Type B pancreatic cell (in vitro differentiated cells): Measurements from ENCODE around the gene OTOP2. TPM values are rescaled to one million over a fixed set of nuclear protein-coding genes. Genes with fewer than 3 reads are reported as not detected.
"Not testable (repeated sequence)": the region's sequence is repeated elsewhere in the genome, so short reads cannot be mapped to it uniquely, and the experiment has no call there.

Experiments
- DNase-seq: peaks from one replicate; pipeline ENCODE4 v3.0.0; 2021; ENCODE audit warnings: mixed read lengths; ENCODE audit not compliant: unreplicated experiment; ENCODE audit errors: extremely low spot score
- H3K27ac Mint-ChIP-seq: 2 replicates; pipeline ENCODE4 v1.8.0; 2021; ENCODE audit warnings: mild to moderate bottlenecking, mixed read lengths
- H3K27me3 Mint-ChIP-seq: 2 replicates; pipeline ENCODE4 v1.8.0; 2021; ENCODE audit warnings: mixed read lengths
- H3K36me3 Mint-ChIP-seq: 2 replicates; pipeline ENCODE4 v1.8.0; 2021; ENCODE audit warnings: mixed read lengths
- H3K4me1 Mint-ChIP-seq: one replicate; pipeline ENCODE4 v1.8.0; 2021; ENCODE audit warnings: mixed read lengths; ENCODE audit not compliant: unreplicated experiment
- H3K4me3 Mint-ChIP-seq: 2 replicates; pipeline ENCODE4 v1.8.0; 2021; ENCODE audit warnings: mild to moderate bottlenecking, mixed read lengths
- H3K9me3 Mint-ChIP-seq: 2 replicates; pipeline ENCODE4 v1.8.0; 2021; ENCODE audit warnings: mixed read lengths
- total RNA-seq: library from RNA; stranded (reverse); gene quantifications from 2 replicates; pipeline ENCODE4 v1.2.1, GENCODE V29; 2021; ENCODE audit warnings: low replicate concordance
- TF ChIP-seq, protein P1 (sequence below): fragments of 200-600 bp; sonication (generic); conservative IDR thresholded peaks from 2 replicates; pipeline ENCODE4 v1.5.0; 2021; ENCODE audit warnings: antibody characterized with exemption, mild to moderate bottlenecking

OTOP2 gene
- total RNA-seq, 1 donor from 2014 or later = not detected

DNA sequence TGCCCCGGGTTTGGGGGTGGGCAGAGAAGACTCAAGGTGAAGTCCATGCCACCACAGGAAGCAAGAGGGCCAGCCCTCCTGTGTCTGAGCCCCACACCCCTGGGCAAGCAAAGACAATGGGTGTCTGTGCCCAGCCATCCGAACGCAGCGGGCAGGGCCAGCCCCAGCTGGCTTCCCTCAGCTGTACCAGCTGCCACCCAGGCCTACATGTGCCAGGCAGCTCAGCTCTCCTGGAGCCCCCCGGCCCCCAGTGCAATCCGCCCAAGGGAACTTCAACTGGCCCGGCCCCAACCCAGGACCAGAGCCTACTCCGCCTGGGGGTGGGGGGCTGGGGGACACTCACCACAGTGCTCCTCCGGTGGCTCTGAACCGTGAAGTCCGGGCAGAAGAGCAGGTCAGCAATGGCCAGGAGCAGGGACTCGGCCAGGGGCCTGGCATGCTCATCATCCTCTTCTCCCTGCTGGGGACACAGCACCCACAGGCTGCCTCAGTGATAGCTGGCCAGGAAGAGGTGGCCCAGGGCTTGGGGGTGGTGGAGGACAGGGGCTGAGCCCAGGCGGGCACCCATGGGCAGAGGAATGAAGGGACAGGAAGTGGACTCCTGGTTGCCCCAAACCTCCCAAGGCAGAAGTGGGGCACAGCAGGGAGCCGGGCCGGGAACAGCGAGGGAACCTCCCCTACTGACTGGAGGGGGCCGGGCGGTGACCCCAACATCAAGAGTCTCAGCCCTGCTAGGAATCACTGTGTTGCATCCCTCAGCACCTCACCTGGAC lies 38.7 kb downstream of the OTOP2 start:
- Mint-ChIP-seq H3K27me3 (no peaks in the 10 kb centered on the region), H3K4me1 (no peaks in the 10 kb centered on the region), H3K36me3 (no peaks in the 10 kb centered on the region), H3K4me3 (no peak overlapping the region), H3K27ac (no peak overlapping the region), H3K9me3 (no peaks in the 10 kb centered on the region)
- TF ChIP-seq, protein P1, sequence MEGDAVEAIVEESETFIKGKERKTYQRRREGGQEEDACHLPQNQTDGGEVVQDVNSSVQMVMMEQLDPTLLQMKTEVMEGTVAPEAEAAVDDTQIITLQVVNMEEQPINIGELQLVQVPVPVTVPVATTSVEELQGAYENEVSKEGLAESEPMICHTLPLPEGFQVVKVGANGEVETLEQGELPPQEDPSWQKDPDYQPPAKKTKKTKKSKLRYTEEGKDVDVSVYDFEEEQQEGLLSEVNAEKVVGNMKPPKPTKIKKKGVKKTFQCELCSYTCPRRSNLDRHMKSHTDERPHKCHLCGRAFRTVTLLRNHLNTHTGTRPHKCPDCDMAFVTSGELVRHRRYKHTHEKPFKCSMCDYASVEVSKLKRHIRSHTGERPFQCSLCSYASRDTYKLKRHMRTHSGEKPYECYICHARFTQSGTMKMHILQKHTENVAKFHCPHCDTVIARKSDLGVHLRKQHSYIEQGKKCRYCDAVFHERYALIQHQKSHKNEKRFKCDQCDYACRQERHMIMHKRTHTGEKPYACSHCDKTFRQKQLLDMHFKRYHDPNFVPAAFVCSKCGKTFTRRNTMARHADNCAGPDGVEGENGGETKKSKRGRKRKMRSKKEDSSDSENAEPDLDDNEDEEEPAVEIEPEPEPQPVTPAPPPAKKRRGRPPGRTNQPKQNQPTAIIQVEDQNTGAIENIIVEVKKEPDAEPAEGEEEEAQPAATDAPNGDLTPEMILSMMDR = no peak
- no peak for DNase-seq

DNA sequence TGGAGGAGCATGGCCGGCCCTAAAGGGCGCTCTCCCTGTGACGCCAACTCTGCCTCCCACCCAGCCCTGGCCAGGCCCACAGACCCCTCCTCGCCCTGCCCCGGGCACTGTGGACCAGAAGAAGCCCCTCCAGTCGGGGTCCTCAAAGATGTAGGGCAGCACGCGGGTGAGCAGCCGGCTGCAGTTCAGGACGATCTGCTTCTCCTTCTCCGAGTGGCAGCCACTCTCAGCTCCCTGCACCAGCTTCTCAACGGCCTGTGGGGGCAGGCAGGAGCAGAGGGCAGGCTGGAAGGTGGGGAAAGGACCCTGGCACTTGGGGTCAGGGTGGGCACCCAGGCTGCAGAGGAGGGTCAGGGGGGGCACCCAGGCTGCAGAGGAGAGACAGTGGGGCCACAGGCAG lies 39.6 kb downstream of the OTOP2 start:
- H3K27me3 Mint-ChIP-seq = no peaks in the 10 kb centered on the region
- TF ChIP-seq, protein P1 = peak; percentile 19
- no peaks in the 10 kb centered on the region for H3K4me1 Mint-ChIP-seq
- H3K4me3 Mint-ChIP-seq = no peak overlapping the region
- no peak for DNase-seq
- H3K9me3 Mint-ChIP-seq = no peaks in the 10 kb centered on the region
- H3K27ac Mint-ChIP-seq = no peak overlapping the region
- H3K36me3 Mint-ChIP-seq = no peaks in the 10 kb centered on the region

DNA sequence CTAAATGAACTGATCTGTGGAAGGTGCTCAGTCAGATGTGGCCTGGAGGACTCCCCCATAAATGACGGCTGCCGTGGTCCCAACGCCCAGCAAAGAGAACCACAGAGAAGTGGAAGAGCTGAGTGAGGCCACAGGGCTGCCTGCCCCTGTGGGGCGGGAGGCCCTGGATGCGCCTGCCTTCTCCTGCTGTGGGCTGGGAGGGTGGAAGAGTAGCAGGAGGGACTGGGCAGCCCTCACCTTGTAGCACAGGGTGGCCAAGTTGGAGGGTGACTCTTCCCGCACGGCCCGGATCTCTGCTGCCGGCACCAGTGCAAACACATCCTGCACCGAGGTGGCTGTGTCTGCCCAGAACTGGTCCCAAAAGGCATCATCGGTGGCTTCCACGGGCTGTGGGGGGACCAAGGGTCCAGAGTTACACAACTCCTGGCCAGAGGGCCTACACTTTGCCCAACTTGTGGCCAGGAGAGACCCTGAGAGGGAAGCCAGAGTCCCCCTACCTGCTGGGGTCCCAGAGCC lies 40.2 kb downstream of the OTOP2 start:
- DNase-seq = no peak
- TF ChIP-seq, protein P1 = no peak

DNA sequence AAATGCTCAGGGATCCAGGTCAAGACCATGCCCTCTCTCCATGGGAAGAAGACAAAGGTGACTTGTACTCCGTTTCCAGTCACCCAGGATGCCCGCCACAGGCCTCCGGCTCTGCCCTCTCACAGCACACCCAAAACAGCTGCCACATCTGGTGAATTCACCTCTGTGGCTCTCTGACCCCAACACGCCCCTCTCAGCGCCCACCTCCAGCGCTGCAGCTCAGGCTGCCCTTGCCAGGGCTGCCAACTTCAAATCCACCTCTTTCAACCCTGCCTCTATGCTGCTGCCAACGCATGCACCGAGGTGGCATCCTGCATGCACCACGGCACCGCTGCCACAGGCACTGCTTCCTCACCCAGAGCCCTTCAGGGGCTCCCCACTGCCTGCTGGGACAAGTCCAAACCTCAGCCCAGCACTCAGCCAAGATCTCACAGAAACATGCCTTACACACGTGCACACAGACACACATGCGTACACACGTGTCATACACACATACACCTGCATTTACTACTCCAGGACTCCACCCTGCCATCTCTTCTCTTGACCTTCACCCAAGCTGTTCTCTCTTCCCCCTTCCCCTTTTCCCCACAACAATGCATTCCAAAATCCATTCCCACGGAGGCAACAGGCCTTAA lies 41.0 kb downstream of the OTOP2 start:
- Mint-ChIP-seq H3K4me1 (no peaks in the 10 kb centered on the region), H3K4me3 (no peak overlapping the region), H3K27ac (peak overlapping the region; percentile 5), H3K9me3 (no peaks in the 10 kb centered on the region), H3K27me3 (peaks cover 2% of the 10 kb centered on the region), H3K36me3 (no peaks in the 10 kb centered on the region)
- no peak for DNase-seq
- TF ChIP-seq, protein P1 = no peak

More for the DNA sequence above, 40.2 kb downstream of the OTOP2 start:
- Mint-ChIP-seq H3K4me3 (no peak overlapping the region), H3K9me3 (no peaks in the 10 kb centered on the region), H3K4me1 (no peaks in the 10 kb centered on the region), H3K36me3 (no peaks in the 10 kb centered on the region), H3K27me3 (no peaks in the 10 kb centered on the region), H3K27ac (no peak overlapping the region)

DNA sequence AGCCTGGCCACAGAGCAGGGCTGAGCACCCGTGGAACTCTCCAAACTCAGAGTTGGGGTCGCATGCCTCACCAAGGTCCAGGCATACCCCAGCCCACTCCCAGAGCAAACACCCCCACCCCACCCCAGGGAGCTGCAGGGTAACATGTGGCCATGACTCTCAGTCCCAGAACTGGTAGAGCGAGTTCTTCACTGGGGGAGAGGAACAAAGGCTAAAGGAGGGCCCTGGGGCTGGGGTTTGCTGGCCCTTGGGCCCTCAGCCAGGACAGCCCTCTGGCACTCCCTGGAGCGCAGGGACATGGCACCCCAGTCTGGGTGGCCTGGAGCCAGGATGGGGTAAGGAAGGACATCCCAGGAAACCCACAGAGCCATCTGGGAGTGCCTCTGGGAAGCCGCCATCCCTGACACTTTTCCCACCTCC lies 44.3 kb downstream of the OTOP2 start:
- peaks cover 9% of the 10 kb centered on the region for H3K4me1 Mint-ChIP-seq
- no peak for DNase-seq
- TF ChIP-seq, protein P1 = no peak
- H3K27ac Mint-ChIP-seq = peak overlapping the region; percentile 41
- H3K36me3 Mint-ChIP-seq = no peaks in the 10 kb centered on the region
- peak overlapping the region; percentile 55 for H3K4me3 Mint-ChIP-seq
- peaks cover 25% of the 10 kb centered on the region for H3K27me3 Mint-ChIP-seq
- no peaks in the 10 kb centered on the region for H3K9me3 Mint-ChIP-seq

DNA sequence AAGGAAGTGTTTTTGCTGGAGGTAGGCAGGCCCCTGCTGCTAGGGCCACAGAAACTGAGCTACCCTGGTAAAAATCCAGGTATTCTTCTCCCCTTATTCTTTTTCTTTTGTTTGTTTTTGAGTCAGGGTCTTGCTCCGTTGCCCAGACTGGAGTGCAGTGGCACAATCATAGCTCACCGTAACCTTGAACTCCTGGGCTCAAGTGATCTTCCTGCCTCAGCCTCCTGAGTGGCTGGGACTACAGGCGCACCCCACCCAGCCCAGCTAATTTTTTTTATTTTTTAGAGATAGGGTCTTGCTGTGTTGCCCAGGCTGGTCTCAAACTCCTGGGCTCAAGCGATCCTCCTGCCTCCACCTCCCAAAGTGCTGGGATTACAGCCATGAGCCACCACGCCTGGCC lies 45.4 kb downstream of the OTOP2 start:
- Mint-ChIP-seq H3K27me3 (peaks cover 32% of the 10 kb centered on the region), H3K27ac (peak overlapping the region; percentile 41)
- not testable (repeated sequence) for H3K4me3 Mint-ChIP-seq, DNase-seq, H3K9me3 Mint-ChIP-seq, H3K4me1 Mint-ChIP-seq, H3K36me3 Mint-ChIP-seq
